Vagina (tissue), 2 donors: ENCODE measurements around the gene KRTAP9-6.

Source experiments
- POLR2AphosphoS5 ChIP-seq, 2 donors: sonication (generic); formaldehyde crosslinking; IDR thresholded peaks; one replicate each; pipeline ENCODE4 v1.9.0; 2017; ENCODE audit warnings: antibody characterized with exemption in 2 of 2, mild to moderate bottlenecking in 2 of 2, low read depth in 1 of 2; ENCODE audit not compliant: insufficient read depth in 1 of 2
- TF ChIP-seq, protein P1 (sequence below), 3 experiments: fragments of 450-650 bp in 2 of 3; fragments of 200-600 bp in 1 of 3; sonication (generic) in 1 of 3; IDR thresholded peaks; one replicate each; pipeline ENCODE4 v1.5.1; 2017 to 2019; ENCODE audit warnings: antibody characterized with exemption in 3 of 3, mild to moderate bottlenecking in 2 of 3, moderate library complexity in 2 of 3

DNA sequence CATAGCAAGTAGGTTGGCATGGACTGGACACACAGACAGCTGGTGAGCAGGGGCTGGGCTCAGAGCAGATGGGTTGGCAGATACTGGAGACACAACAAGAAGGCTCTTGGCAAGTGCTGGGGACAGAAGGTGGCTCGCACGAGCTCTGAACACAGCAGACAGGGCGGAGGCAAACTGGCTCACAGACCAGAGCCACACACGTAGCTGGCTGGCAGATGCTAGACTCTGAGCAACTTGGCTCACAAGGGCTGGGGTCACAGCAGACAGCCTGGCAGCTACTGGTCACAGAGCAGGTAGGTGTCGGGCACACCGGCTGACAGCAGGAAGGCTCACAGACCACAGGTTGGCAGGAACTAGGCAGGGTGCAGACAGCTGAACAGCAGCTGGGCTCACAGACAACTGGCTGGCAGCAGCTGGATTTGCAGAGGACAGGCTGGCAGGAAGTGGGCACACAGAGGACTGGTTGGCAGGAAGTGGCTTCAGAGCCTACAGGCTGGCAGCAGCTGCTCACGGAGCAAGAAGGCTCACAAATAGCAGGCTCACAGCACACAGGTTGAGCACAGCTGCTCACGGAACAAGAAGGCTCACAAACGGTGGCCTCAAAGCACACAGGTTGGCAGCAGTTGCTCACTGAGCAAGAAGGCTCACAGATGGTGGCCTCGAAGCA lies 43.2 kb downstream of the KRTAP9-6 start:
- TF ChIP-seq, protein P1, sequence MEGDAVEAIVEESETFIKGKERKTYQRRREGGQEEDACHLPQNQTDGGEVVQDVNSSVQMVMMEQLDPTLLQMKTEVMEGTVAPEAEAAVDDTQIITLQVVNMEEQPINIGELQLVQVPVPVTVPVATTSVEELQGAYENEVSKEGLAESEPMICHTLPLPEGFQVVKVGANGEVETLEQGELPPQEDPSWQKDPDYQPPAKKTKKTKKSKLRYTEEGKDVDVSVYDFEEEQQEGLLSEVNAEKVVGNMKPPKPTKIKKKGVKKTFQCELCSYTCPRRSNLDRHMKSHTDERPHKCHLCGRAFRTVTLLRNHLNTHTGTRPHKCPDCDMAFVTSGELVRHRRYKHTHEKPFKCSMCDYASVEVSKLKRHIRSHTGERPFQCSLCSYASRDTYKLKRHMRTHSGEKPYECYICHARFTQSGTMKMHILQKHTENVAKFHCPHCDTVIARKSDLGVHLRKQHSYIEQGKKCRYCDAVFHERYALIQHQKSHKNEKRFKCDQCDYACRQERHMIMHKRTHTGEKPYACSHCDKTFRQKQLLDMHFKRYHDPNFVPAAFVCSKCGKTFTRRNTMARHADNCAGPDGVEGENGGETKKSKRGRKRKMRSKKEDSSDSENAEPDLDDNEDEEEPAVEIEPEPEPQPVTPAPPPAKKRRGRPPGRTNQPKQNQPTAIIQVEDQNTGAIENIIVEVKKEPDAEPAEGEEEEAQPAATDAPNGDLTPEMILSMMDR (IDR thresholded peaks at IDR 0.05): no peak
- peak in 1 of 2 donors; percentile 55 for TF ChIP-seq POLR2AphosphoS5 (IDR thresholded peaks at IDR 0.05; ENCODE audit: insufficient read depth in 1 of 2, low read depth in 1 of 2)
